Psoas muscle (tissue), 8 donors: ENCODE measurements around the gene CHSY1. TPM values are rescaled to one million over a fixed set of nuclear protein-coding genes. Genes with fewer than 3 reads are reported as not detected.

Source experiments
- ATAC-seq, 4 donors: fragments of 200-7000 bp; cut with Tn5 transposase; one replicate each; pipeline ENCODE4 v1.9.1; 2020; ENCODE audit warnings: moderate library complexity in 3 of 4, mild to moderate bottlenecking in 2 of 4
- DNase-seq, 2 donors: peaks; one replicate each; pipeline ENCODE4 v3.0.0-alpha.2; 2020
- H3K27ac ChIP-seq: fragments of 200-600 bp; one replicate; pipeline ENCODE4 v1.8.0; 2022
- H3K27me3 ChIP-seq, 3 donors: fragments of 200-600 bp in 1 of 3; one replicate each; pipeline versions ENCODE4 v1.6.1 to v1.8.0; 2013 to 2022; ENCODE audit warnings: low read length in 2 of 3, mild to moderate bottlenecking in 2 of 3, moderate library complexity in 1 of 3; ENCODE audit not compliant: insufficient read depth in 3 of 3
- H3K36me3 ChIP-seq, 2 donors: fragments of 200-600 bp in 1 of 2; one replicate each; pipeline versions ENCODE4 v1.6.1 to v1.8.0; 2013 to 2022; ENCODE audit warnings: low read depth in 1 of 2, mild to moderate bottlenecking in 1 of 2, moderate library complexity in 1 of 2; ENCODE audit not compliant: insufficient read depth in 1 of 2
- H3K4me1 ChIP-seq: fragments of 200-600 bp; one replicate; pipeline ENCODE4 v1.8.0; 2022
- H3K4me3 ChIP-seq: fragments of 200-600 bp; one replicate; pipeline ENCODE4 v1.8.0; 2022; ENCODE audit warnings: mild to moderate bottlenecking
- H3K9me3 ChIP-seq: fragments of 200-600 bp; one replicate; pipeline ENCODE4 v1.8.0; 2022
- CTCF ChIP-seq: fragments of 200-600 bp; IDR thresholded peaks from one replicate; pipeline ENCODE4 v1.8.0; 2022; ENCODE audit warnings: antibody characterized with exemption
- WGBS, 3 donors: extraction: QIAGEN DNeasy Blood & Tissue Kit; methylation state at CpG; one replicate each; pipeline versions ENCODE4 v1.1.6 to v1.1.7; 2013; 5-methylcytosine and 5-hydroxymethylcytosine counted together
- intact Hi-C, 2 donors: fragments of 100-400 bp; cut with DNase I; formaldehyde crosslinking; loops; one replicate each; pipeline versions ENCODE4 v1.11.0 to v1.14.2; 2022
- polyA plus RNA-seq, 3 donors: library from polyadenylated mRNA; stranded (reverse); fragments of 200-250 nt; gene quantifications; one replicate each; pipeline ENCODE4 v1.2.3, GENCODE V29; 2013
- total RNA-seq, 4 donors: library from RNA; stranded (reverse); fragmentation: NEBNext Ultra II Directional in 2 of 4; extraction: Animal tissue kit (Norgen Biotek cat#: 25700) in 2 of 4; gene quantifications; one replicate each; pipeline versions ENCODE4 v1.2.1 to v1.2.4, GENCODE V29; 2021 to 2023
- donor health status: healthy with polysubstance abuse.
- donor health status: DM: no; HTN: no; CAD: no; lungs with moderate emphysema.
- donor health status: Bipolar disorder and iron deficiency.
- donor health status: healthy.
- donor health status: DM: yes; HTN: yes; CAD: no.
- donor health status: DM: no; HTN: no; CAD: no.
- donor health status: DM: no; HTN: no; CAD: no.
- donor health status: DM: yes; HTN: yes; CAD: no.

The CHSY1 gene
- total and polyA plus RNA-seq, 7 donors: 2.9 to 11.4 (median 6.7) TPM

- no peak overlapping the region for H3K4me3 ChIP-seq
- WGBS, 3 donors: 97 to 99% (median 97%) methylated on average over 8 of the region's 8 CpGs
- no peaks in the 10 kb centered on the region for H3K4me1 ChIP-seq
- no peak for TF ChIP-seq CTCF
- no peak for DNase-seq
- no peak overlapping the region for H3K27ac ChIP-seq
- intact Hi-C loops: no loop called here
- H3K9me3 ChIP-seq: peaks cover 3% of the 10 kb centered on the region
- H3K27me3 ChIP-seq: peaks cover 0 to 4% (median 0%) of the 10 kb centered on the region in 3 donors
- no peak for ATAC-seq
- H3K36me3 ChIP-seq: no peaks in the 10 kb centered on the region
Observed at GRCh38 chr15:101133181-101133460, 118.7 kb downstream of the CHSY1 start.

GRCh38 chr15:101132390-101133180, 119.3 kb downstream of the CHSY1 start:
- Histone ChIP-seq H3K4me3 (no peak overlapping the region), H3K9me3 (peaks cover 9% of the 10 kb centered on the region), H3K4me1 (peaks cover 1% of the 10 kb centered on the region), H3K27me3 (peaks cover 0 to 4% (median 0%) of the 10 kb centered on the region in 3 donors), H3K27ac (no peak overlapping the region), H3K36me3 (no peaks in the 10 kb centered on the region)
- no peak for ATAC-seq
- no peak for DNase-seq
- intact Hi-C loops: no loop called here
- no peak for TF ChIP-seq CTCF
- WGBS, 3 donors: 92 to 93% (median 93%) methylated on average over 20 of the region's 20 CpGs

GRCh38 chr15:101131489-101132389, 120.1 kb downstream of the CHSY1 start:
- TF ChIP-seq CTCF: no peak
- H3K9me3 ChIP-seq: peaks cover 9% of the 10 kb centered on the region
- H3K4me3 ChIP-seq: no peak overlapping the region
- peaks cover 8% of the 10 kb centered on the region for H3K4me1 ChIP-seq
- H3K27ac ChIP-seq: no peak overlapping the region
- 88 to 91% (median 90%) methylated on average over 18 of the region's 18 CpGs for WGBS, 3 donors
- ATAC-seq (no peak), DNase-seq (no peak)
- intact Hi-C loops: no loop called here
- peaks cover 0 to 4% (median 0%) of the 10 kb centered on the region in 3 donors for H3K27me3 ChIP-seq
- H3K36me3 ChIP-seq: no peaks in the 10 kb centered on the region

- no peak for ATAC-seq
- WGBS, 3 donors: 88 to 94% (median 88%) methylated on average over 4 of the region's 4 CpGs
- no peak for TF ChIP-seq CTCF
Observed at GRCh38 chr15:101129851-101130380, 121.9 kb downstream of the CHSY1 start.

More at GRCh38 chr15:101129851-101130380, 121.9 kb downstream of the CHSY1 start:
- H3K4me1 ChIP-seq: peaks cover 8% of the 10 kb centered on the region
- H3K36me3 ChIP-seq: no peaks in the 10 kb centered on the region
- intact Hi-C loops: loop anchor here in 1 of 2 donors (10.0 kb wide), 1 partner anchor 125 kb away; the partner anchor contains the start of gene CHSY1
- H3K27me3 ChIP-seq: peaks cover 0 to 4% (median 0%) of the 10 kb centered on the region in 3 donors
- no peak overlapping the region for H3K27ac ChIP-seq
- no peak for DNase-seq
- H3K9me3 ChIP-seq: peaks cover 9% of the 10 kb centered on the region
- H3K4me3 ChIP-seq: no peak overlapping the region
